Neutrophil (primary cell): Measurements from ENCODE around the gene TFDP1.

Experiments
- H3K27ac ChIP-seq: fragments of 200-600 bp; sonication (generic); 2 replicates; pipeline ENCODE4 v1.5.1; 2016; ENCODE audit warnings: mild to moderate bottlenecking, moderate library complexity
- H3K27me3 ChIP-seq: fragments of 200-600 bp; sonication (generic); 2 replicates; pipeline ENCODE4 v1.6.0; 2016; ENCODE audit warnings: mild to moderate bottlenecking
- H3K36me3 ChIP-seq: fragments of 200-600 bp; sonication (generic); 2 replicates; pipeline ENCODE4 v1.5.1; 2017
- H3K4me1 ChIP-seq, 2 experiments: fragments of 200-600 bp in 1 of 2; sonication (generic) in 1 of 2; 1 replicate in 1 of 2; 2 replicates in 1 of 2; pipeline versions ENCODE4 v1.5.1 to v1.6.1; 2013 to 2016; ENCODE audit warnings: low read depth in 1 of 2, low read length in 1 of 2, mild to moderate bottlenecking in 1 of 2, moderate library complexity in 1 of 2; ENCODE audit not compliant: control insufficient read depth in 1 of 2, insufficient read depth in 1 of 2
- H3K4me3 ChIP-seq, 2 experiments: fragments of 200-600 bp in 1 of 2; sonication (generic) in 1 of 2; 1 replicate in 1 of 2; 2 replicates in 1 of 2; pipeline ENCODE4 v1.5.1; 2013 to 2016; ENCODE audit warnings: low read depth in 1 of 2, low read length in 1 of 2, mild to moderate bottlenecking in 1 of 2, moderate library complexity in 1 of 2
- H3K9me3 ChIP-seq: fragments of 200-600 bp; sonication (generic); 2 replicates; pipeline ENCODE4 v1.5.1; 2016
- CTCF ChIP-seq: fragments of 200-600 bp; sonication (generic); IDR thresholded peaks from 2 replicates; pipeline ENCODE4 v1.5.1; 2016; ENCODE audit warnings: antibody characterized with exemption

TFDP1 gene

GRCh38 chr13:113607056-113607888 lies 22.7 kb downstream of the TFDP1 start:
- Histone ChIP-seq H3K4me1 (peaks cover 80 to 85% of the 10 kb centered on the region in 2 experiments), H3K27me3 (no peaks in the 10 kb centered on the region), H3K27ac (peak overlapping the region; percentile 97), H3K36me3 (no peaks in the 10 kb centered on the region), H3K9me3 (no peaks in the 10 kb centered on the region), H3K4me3 (peak overlapping the region; percentile 46 to 58)
- TF ChIP-seq CTCF = peak; percentile 62

DNA sequence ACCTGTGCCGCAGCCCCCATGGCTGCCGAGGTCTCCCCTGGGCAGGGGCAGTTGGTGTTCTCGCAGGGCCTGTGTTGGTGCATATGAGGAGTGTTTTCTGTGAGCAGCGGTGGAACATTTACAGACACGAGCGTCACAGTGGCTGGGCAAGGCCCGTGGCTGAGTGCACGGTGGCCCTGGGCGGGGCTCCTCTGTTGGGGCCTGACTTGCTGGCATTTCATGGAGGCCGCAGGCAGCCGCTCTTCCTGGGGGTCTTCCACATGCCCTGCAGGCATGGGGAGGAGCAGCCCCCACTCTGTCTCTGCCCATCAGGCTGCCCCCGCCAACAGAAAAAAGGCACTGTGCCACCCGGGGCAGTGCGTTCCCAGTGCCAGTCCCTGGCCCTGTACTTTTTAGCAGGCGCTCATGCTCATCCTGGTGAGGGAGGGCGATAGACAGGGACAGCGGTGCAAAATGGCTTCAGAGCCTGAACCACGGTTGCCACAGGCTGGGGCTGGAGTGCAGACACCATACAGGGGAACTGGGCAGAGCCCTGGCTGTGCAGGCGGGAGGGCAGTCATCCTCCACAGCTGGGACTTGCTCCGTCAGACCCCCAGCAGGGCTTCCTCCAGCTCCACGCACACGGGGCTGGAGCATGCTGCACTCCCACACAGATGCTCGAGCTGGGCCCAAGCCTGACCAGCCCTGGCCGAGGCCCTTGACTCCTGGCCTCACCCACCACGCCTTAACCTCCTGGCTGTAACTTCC lies 23.5 kb downstream of the TFDP1 start:
- Histone ChIP-seq H3K9me3 (no peaks in the 10 kb centered on the region), H3K27me3 (no peaks in the 10 kb centered on the region), H3K4me1 (peaks cover 77 to 85% of the 10 kb centered on the region in 2 experiments), H3K27ac (peak overlapping the region; percentile 97), H3K4me3 (peak overlapping the region; percentile 46 to 58), H3K36me3 (no peaks in the 10 kb centered on the region)
- TF ChIP-seq CTCF = no peak

- peak overlapping the region; percentile 19 to 46 for H3K4me3 ChIP-seq
- no peaks in the 10 kb centered on the region for H3K36me3 ChIP-seq
- H3K9me3 ChIP-seq = no peaks in the 10 kb centered on the region
- peak overlapping the region; percentile 97 for H3K27ac ChIP-seq
- peaks cover 72 to 80% of the 10 kb centered on the region in 2 experiments for H3K4me1 ChIP-seq
- no peaks in the 10 kb centered on the region for H3K27me3 ChIP-seq
- no peak for TF ChIP-seq CTCF
Measured at GRCh38 chr13:113608967-113609533, 24.5 kb downstream of the TFDP1 start.

DNA sequence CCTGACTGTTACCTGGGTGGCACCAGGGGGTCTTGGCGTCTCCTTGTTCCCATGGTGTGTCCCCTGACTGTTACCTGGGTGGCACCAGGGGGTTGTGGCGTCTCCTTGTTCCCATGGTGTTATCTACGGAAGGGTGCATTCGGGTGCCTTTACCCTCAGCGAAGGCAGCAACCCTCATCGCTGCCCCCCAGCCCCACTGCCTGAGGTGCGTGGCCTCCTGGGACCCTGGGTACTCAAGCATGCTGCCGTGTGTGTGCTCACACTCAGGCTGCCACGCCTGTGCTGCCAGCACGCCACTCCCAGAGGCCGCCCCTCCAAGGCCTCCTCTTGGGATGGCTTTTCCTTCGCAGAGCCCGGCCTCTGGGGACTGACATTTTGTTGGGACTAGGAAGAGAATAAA lies 25.1 kb downstream of the TFDP1 start:
- Histone ChIP-seq H3K36me3 (no peaks in the 10 kb centered on the region), H3K27me3 (no peaks in the 10 kb centered on the region), H3K4me1 (peaks cover 72 to 80% of the 10 kb centered on the region in 2 experiments), H3K9me3 (no peaks in the 10 kb centered on the region), H3K4me3 (peak overlapping the region in 1 of 2 experiments; percentile 46), H3K27ac (peak overlapping the region; percentile 97)
- no peak for TF ChIP-seq CTCF

GRCh38 chr13:113610266-113610665 lies 25.7 kb downstream of the TFDP1 start:
- no peaks in the 10 kb centered on the region for H3K36me3 ChIP-seq
- TF ChIP-seq CTCF = no peak

More at GRCh38 chr13:113610266-113610665, 25.7 kb downstream of the TFDP1 start:
- Histone ChIP-seq H3K9me3 (no peaks in the 10 kb centered on the region), H3K4me1 (peaks cover 72 to 80% of the 10 kb centered on the region in 2 experiments), H3K27me3 (no peaks in the 10 kb centered on the region), H3K27ac (peak overlapping the region; percentile 97), H3K4me3 (no peak overlapping the region)
